HG03442 (cell line): ENCODE measurements around the gene SPG7.
A peak's percentile ranks its signal among the peaks of the same experiment; 100 is the strongest.

Experiments
- ATAC-seq: cut with Tn5 transposase; IDR thresholded peaks from one replicate; pipeline ENCODE4 v1.9.1; 2021; ENCODE audit warnings: mild to moderate bottlenecking, moderate library complexity; ENCODE audit not compliant: unreplicated experiment

The SPG7 gene

GRCh38 chr16:89545044-89545830, 37.0 kb downstream of the SPG7 start:
- no peak for ATAC-seq

DNA sequence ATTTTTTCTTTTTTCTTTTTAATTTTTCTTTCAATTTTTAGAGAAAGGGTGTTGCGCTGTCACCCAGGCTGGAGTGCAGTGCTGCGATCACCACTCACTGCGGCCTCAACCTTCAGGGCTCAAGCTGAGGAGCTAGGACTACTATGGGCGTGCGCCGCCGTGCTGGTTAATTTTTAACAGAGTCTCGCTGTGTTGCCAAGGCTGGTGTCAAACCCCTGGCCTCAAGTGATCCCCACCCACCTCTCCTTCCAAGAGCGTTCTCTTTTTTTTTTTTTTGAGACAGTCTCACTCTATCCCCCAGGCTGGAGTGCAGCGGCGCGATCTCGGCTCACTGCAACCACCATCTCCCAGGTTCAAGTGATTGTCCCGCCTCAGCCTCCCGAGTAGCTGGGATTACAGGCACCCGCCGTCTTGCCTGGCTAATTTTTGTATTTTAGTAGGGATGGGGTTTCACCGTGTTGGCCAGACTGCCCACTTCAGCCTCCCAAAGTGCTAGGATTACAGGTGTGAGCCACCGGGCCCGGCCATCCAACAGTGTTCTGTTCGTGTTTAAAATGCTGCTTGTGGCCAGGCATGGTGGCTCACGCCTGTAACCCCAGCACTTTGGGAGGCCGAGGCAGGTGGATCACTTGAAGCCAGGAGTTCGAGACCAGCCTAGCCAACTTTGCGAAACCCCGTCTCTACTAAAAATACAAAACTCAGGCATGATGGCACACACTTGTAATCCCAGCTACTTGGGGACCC, 37.8 kb downstream of the SPG7 start:
- no peak for ATAC-seq

GRCh38 chr16:89546781-89547180, 38.6 kb downstream of the SPG7 start:
- ATAC-seq, result no peak

GRCh38 chr16:89547291-89547690, 39.1 kb downstream of the SPG7 start:
- no peak for ATAC-seq

DNA sequence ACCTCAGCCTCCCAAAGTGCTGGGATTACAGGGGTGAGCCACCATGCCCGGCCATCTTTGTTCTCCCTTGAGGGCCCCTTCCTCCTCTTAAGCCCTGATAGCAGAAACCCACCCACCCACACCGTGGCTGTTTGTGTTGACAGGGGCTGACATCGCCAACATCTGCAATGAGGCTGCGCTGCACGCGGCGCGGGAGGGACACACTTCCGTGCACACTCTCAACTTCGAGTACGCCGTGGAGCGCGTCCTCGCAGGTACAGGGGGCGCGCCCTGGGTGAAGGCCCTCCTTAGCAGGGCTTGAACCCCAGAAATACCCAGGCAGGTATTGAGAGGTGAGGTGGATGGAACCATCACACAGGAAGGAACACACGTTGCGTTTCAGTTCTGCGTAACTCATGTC, 39.7 kb downstream of the SPG7 start:
- no peak for ATAC-seq

DNA sequence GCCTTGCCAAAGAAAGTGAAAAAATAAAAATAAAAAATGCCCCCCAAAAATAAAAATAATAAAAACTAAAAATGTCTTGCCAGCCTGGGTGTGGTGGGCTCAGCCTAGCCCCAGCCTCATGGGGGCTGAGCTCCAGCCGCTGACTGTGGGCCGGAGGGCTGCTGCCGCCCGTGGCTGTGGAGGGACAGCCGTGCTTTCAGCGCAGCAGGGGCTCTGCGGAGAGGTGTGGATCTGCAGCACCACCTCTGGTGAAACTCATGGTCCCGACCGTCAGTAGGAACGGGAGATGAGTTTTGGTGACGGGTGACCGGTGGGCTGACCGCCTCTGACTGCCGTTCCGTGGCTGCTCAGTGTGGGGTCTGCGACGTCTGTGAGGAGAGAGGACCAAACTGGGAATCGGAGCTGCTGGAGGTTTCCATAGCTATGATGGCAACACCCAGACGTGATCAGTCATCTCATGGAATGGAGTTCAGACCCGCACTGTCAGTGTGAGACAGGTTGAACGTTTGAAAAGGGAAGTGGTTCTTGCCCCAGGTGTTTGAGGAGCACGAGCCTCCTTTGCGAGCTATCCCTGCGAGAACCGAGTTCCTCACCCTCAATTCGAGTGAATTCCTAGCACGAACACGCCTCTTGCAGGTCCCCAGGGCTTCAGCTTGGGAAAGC, 40.3 kb downstream of the SPG7 start:
- ATAC-seq, result no peak

DNA sequence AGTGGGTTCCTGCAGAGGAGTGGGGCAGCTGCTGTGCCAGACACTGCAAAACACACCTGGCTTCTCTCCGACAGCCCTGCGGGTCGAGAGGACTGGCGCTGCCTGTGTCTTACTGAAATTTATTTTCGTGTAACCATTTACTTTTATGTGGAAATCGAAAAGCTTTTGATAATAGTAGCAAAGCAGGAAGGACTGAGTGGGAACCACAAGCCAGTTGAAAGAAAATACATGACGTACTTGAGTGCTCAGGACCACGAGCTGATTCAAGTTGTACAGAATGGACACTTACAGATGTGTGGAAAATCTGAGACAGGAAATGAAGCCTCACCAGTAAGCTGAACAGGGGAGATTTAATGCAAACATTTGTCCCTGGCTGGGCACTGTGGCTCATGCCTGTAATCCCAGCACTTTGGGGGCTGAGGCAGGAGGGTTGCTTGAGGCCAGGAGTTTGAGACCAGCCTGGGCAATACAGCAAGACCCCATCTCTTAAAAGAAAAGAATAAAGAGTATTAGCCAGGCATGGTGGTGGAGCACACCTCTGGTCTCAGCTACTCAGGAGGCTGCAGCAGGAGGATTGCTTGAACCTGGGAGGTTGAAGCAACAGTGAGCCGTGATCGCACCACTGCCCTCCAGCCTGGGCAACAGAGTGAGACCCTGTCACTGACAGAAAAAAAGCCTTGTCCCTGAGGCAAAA, 41.0 kb downstream of the SPG7 start:
- no peak for ATAC-seq

GRCh38 chr16:89550421-89551007, 42.3 kb downstream of the SPG7 start:
- no peak for ATAC-seq

GRCh38 chr16:89552329-89552728, 44.1 kb downstream of the SPG7 start:
- no peak for ATAC-seq

- no peak for ATAC-seq
Observed at GRCh38 chr16:89552913-89553312, 44.7 kb downstream of the SPG7 start.

- no peak for ATAC-seq
Observed at GRCh38 chr16:89553733-89554132, 45.5 kb downstream of the SPG7 start.

DNA sequence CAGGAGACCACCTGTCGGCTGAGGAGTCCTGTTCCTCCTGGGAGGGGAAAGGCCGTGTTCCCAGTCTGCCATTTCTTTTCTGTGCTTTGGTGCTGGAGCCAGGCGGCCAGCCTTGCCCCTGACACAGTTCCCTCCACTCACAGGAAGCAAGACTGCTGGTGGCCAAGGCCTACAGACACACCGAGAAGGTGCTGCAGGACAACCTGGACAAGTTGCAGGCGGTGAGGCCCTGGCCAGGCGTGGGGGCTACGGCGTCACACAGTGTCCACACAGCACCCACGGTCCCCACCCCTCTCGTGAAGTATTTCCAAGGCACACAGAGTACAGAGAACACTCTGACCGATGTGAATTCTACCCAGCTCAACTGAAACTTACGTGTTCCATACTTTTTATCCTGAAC, 46.1 kb downstream of the SPG7 start:
- no peak for ATAC-seq

DNA sequence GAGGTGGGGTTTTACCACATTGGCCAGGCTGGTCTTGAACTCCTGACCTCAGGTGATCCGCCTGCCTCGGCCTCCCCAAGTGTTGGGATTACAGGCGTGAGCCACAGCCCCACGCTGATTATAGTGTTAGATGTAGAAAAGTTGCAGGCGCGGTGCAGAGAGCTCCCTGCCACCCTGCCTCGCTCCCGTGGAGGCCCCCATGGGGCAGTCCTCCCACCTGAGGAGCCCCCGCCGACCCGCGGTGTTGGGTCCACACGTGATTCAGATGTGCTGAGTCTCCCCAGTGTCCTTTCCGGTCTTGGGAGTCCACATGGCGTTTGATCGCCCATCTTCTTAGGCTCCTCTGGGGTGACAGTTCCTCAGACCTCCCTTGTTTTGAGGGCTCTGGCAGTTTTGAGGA, 47.1 kb downstream of the SPG7 start:
- ATAC-seq, result no peak

- ATAC-seq, result no peak
Observed at GRCh38 chr16:89555780-89556179, 47.6 kb downstream of the SPG7 start.

DNA sequence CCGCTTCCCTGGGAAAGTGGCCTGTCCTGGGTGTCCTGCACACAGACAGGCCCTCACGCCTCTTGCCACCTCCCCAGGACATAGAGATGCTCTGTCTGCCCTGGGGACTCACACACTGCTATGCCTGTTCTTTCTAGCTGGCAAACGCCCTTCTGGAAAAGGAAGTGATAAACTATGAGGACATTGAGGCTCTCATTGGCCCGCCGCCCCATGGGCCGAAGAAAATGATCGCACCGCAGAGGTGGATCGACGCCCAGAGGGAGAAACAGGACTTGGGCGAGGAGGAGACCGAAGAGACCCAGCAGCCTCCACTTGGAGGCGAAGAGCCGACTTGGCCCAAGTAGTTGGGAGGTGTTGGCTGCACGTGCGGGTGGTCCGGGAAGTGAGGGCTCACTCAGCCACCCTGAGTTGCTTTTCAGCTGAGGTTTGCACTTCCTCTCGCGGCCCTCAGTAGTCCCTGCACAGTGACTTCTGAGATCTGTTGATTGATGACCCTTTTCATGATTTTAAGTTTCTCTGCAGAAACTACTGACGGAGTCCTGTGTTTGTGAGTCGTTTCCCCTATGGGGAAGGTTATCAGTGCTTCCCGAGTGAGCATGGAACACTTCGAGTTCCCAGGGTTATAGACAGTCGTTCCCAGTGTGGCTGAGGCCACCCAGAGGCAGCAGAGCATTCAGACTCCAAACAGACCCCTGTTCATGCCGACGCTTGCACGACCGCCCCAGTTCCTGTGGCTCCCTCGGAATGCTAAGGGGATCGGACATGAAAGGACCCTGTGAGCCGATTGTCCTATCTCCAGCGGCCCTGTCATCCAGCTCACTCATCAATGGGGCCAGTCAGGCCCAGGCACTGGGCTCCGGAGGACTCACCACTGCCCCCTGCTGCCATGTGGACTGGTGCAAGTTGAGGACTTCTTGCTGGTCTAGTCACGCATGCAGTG, 48.8 kb downstream of the SPG7 start:
- no peak for ATAC-seq

DNA sequence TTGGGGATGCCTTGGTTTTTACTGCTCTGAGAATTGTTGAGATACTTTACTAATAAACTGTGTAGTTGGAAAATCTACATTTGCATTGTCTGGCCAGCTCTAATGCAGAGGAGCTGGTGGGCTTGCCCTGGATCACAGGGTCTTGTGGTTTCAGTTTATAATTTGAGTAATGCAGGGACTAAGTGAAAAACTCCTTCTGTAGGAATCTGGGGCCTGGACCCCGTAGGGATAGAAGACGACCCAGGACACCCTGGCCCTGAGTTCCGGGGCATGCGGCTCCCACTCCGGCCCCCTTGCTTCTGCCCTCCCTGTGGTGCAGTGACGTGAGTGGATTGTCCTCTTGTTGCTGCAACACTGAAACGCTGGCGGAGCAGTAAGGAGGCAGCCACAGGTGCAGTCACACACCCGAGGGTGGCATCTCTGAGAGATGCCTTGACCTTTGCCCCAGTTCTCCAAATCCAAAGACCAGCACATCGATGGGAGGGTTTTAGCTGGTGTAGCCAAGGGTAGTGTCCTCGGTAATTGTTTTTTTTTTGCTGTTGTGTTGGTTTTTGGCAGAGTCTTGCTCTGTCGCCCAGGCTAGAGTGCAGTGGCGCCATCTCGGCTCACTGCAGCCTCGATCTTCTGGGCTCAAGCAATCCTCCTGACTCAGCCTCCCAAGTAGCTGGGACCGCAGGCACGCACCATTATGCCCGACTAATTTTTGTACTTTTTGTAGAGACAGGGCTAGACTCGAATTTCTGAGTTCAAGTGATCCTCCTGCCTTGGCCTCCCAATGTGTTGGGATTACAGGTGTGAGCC, 49.7 kb downstream of the SPG7 start:
- ATAC-seq, result no peak

DNA sequence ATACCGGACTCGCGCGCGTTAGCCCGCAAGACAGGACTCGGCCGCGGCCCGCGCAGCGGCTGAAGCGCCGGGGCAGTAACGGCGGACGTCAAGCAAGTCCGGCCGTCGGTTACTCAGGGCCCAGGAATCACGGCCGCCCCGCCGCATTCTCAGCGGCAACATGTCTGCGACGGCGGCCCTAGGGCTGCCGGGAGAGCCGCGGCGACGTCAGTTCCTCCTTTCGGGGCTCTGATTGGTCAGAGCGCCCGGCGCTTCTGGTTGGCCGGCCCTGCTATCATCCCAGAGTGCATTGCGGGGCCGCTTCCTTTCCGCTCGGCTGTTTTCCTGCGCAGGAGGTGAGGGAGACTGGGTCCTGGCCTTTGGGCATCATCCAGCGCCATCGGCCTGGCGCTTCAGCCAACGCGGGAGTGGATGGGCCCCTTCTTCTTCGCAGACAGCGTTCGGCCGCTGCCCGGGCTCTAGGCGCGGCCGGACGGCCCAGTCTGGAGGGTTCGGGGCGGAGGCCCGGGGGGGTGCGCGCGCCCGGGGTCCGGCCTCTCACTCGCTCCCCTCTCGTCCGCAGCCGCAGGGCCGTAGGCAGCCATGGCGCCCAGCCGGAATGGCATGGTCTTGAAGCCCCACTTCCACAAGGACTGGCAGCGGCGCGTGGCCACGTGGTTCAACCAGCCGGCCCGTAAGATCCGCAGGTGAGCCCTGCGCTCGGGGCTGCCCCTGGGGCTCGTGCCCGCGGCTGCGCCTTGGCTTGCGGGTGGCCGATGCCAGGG, 52.4 kb downstream of the SPG7 start, which contains the start of gene RPL13:
Gene RPL13, plus strand, starts transcription at position 305 of the 764 bp plus-strand sequence. Its CDS starts 278 bp downstream, at position 583.
- ATAC-seq, result peak; percentile 79
